COLO829 (cell line): ENCODE data around the gene NPR3.

ENCODE experiments used
- DNase-seq: peaks from one replicate; pipeline ENCODE4 v3.0.0; 2012; ENCODE audit warnings: low spot score

NPR3 gene

DNA sequence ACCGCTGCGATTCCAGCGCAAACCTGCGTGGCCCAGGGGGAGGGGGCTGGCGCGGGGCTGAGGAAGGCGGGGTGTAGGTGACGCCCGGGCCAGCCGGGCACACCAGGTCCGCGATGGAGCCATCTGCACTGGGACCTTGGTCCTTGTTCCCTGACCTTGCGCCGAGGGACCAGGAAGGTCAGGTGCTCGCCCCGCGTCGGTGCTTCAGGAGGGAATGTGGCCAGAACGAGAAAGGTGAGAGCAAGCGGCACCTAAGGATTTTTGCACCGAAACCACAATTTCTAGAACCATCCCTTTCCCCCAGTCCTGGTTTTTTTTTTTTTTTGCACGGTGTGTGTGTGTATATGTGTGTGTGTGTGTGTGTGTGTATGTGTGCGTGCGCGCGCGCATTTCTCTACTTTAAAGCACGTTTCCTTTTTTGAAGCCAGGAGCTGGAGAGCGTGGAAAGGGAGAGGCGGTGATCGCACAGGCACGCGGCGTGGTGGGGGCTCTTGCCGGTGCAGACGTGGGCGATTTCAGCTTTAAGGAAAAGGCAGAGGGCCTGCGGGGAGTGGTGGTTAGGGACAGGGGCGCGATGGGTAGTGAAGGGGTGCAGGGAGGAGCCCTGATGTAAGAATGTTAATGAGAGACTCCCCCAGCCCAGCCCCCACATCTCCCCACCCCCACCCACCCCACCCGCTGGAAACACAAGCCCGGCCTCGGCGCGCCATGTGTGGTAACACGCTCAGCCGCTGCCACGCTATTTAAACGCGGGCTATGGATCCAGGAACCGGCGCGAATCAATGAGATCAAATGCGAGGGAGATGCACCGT is at the start of gene NPR3:
Gene NPR3, plus strand, starts transcription at position 772 of the 812 bp plus-strand sequence. CDS start 456 bp downstream, outside the sequence.
- no peak for DNase-seq

- no peak for DNase-seq
Measured at GRCh38 chr5:32664523-32664922, 46.6 kb upstream of the NPR3 start.

- no peak for DNase-seq
Measured at GRCh38 chr5:32668552-32668951, 42.6 kb upstream of the NPR3 start.

DNA sequence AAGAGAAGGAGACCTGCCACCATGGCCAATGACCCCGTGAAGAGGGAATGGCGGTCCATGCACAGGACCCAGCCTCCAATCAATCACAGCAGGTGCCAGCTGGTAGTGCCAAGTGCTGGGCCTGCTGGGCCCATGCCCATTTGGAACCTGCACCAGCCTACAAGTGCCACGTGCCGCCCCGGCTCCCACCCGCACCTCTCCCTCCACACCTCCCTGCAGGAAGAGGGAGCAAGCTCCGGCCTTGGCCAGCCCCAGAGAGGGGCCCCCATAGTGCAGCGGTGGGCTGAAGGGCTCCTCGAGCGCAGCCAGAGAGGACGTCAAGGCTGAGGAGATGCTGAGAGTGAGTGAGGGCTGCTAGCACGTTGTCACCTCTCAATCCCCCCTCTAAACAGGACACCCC is 37.8 kb upstream of the NPR3 start:
- no peak for DNase-seq

GRCh38 chr5:32677023-32677422 is 34.1 kb upstream of the NPR3 start:
- no peak for DNase-seq

DNA sequence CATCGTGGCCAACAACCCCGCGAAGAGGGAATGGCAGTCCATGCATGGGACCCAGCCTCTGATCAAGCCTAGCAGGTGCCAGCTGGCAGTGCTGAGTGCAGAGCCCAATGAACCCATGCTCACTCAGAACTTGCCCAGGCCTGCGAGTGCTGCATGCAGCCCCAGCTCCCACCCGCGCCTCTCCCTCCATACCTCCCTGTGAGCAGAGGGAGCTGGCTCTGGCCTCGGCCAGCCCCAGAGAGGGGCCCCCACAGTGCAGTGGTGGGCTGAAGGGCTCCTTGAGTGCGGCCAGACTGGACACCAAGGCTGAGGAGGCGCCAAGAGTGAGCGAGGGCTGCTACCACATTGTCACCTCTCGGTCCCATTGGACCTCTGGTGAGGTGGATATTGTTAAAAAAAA is 32.6 kb upstream of the NPR3 start:
- no peak for DNase-seq

GRCh38 chr5:32679218-32679617 is 31.9 kb upstream of the NPR3 start:
- DNase-seq = no peak

GRCh38 chr5:32680183-32680582 is 30.9 kb upstream of the NPR3 start:
- DNase-seq = no peak

GRCh38 chr5:32683125-32683524 is 28.0 kb upstream of the NPR3 start:
- no peak for DNase-seq

DNA sequence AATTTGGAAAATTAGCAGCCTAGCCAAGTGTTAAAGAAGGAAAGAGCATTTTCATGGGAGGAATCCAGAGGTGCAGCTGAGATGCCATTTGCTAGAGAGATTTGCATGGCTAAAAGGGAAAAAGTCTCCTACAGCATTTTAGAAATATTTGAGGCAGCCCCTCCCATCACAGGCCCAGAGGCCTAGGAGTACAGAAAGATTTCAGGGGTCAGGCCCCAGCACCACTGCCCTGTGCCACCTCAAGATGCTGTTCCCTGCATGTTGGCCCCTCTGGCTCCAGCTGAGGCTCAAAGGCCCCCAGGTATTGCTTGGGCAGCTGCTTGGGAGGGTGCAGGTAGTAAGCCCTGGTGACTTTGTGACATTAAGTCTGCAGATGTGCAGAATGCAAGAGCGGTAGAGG is 26.9 kb upstream of the NPR3 start:
- DNase-seq = no peak

GRCh38 chr5:32686799-32687498 is 24.2 kb upstream of the NPR3 start:
- DNase-seq = no peak

DNA sequence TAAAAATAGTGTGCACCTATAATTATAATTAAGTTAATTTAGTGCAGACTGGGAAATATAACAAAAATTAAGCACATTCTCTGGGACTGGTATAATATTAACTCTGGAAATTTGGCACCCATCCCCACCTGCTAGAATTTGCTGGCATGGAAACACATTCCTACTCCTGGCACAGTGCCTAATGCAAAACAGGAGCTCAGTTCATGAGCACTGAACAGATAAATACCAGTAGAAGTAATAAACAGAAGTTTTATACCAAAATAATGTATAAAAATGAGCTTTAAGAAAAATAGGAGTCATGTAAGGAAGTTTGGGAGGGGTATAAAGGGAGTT is 23.7 kb upstream of the NPR3 start:
- DNase-seq = no peak

DNA sequence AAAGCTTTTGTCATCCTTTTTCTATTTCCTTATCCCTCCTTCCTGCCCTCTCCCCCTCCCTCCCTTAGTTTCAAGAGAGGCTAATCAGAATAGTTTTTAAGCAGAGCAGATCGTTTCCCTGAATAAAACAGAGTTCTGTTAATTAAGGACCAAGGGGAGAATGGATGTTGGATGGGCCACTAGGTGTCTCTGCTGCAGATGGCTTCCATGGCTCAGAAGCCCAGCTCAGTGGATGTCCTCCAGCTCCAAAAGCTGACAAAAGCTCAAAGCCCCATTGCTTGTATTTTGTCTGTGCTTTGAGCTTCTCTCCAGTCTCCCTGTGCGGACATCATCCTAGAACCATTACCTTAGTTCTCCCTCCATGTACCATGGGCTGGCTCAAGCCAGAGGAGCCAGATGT is 21.0 kb upstream of the NPR3 start:
- no peak for DNase-seq

DNA sequence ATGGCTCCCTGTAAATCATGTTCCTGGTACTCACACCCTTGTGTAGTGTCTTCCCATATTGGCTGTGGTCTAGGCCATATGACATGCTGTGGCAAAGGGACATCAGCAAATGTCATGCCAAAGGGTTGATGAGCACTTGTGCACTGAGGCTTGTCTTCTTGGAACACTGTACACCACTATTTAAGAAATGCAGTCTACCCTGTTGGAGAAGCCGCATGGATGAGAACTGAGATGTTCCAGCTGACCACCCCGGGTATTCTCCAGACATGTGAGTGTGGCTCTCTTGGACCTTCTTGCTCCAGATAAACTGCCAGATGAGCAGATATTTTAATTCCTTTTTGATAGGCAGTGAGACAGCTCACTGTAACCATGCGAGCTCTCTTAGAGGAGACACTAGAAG is 20.5 kb upstream of the NPR3 start:
- no peak for DNase-seq

DNA sequence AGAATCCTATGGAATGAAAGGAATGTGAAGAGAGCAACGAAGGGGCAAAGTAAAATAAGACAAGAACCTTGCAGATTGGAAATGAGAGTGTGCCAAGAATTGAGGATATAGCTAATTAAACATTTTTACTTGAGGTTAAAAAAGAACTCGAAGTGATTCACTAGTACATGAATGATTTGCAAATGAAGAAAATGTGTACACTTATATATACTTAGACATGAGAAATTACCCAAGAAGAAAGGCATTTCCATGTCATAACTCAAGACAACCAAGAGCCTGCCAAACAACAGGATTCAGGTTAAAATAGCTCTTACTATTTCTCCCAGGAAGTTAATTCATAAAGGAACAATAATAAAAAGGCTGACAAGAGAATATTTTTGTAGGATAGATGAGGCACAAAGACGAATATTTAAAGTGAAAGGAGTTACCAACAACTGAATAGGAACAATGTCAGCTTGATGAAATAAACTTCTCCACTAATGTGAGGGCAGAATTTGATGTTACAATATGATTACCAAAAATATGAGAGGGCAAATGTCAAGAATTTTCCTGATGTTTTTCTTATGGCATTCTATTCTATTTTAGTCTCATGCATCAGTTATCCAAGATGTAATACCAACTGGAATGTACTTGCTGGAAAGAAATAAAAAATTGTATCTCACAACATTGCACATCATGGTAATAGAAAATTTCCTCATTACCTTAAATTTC is 18.9 kb upstream of the NPR3 start:
- no peak for DNase-seq

DNA sequence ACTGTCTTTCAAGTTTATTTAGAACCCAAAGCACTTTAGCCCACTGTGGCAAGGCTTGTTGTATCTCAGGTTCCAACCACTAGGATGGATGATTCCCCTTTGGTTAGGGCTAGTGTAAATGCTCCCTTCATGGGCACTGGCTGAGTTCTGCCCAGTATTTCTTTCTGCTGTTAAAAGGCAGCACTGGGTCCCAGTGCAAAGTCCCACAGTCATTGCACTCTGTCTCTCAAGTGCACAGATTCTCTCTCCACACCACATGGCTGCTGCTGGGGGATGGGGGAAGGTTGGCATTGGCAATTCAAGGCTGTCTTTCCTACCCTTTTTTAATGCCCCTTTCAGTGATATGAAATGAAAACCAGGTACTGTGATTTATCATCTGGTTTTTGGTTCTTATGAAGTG is 7.2 kb upstream of the NPR3 start:
- no peak for DNase-seq

GRCh38 chr5:32707418-32707997 is 3.6 kb upstream of the NPR3 start:
- DNase-seq = no peak

GRCh38 chr5:32708949-32709348 is 2.2 kb upstream of the NPR3 start:
- DNase-seq = no peak

GRCh38 chr5:32709750-32710549 is 1.2 kb upstream of the NPR3 start:
- no peak for DNase-seq

- DNase-seq = no peak
Measured at GRCh38 chr5:32711362-32711680, 200 bp downstream of the NPR3 start.

DNA sequence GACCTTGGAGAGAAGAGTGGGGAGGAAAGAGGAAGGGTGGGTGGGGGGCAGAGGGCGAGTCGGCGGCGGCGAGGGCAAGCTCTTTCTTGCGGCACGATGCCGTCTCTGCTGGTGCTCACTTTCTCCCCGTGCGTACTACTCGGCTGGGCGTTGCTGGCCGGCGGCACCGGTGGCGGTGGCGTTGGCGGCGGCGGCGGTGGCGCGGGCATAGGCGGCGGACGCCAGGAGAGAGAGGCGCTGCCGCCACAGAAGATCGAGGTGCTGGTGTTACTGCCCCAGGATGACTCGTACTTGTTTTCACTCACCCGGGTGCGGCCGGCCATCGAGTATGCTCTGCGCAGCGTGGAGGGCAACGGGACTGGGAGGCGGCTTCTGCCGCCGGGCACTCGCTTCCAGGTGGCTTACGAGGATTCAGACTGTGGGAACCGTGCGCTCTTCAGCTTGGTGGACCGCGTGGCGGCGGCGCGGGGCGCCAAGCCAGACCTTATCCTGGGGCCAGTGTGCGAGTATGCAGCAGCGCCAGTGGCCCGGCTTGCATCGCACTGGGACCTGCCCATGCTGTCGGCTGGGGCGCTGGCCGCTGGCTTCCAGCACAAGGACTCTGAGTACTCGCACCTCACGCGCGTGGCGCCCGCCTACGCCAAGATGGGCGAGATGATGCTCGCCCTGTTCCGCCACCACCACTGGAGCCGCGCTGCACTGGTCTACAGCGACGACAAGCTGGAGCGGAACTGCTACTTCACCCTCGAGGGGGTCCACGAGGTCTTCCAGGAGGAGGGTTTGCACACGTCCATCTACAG is 760 bp downstream of the NPR3 start:
- no peak for DNase-seq
